Measurements from ENCODE around the gene FPR2.
"Not testable (repeated sequence)": the region's sequence is repeated elsewhere in the genome, so short reads cannot be mapped to it uniquely, and the experiment has no call there.

FPR2 gene

GRCh38 chr19:51772977-51773376, 12.0 kb downstream of the FPR2 start:
- no peak overlapping the region for H3K4me3 ChIP-seq (ENCODE audit: low read depth, low read length)
- TF ChIP-seq CTCF (IDR thresholded peaks at IDR 0.05; ENCODE audit: borderline replicate concordance, insufficient read depth, low read depth, low read length): no peak

- not testable (repeated sequence) for H3K4me3 ChIP-seq (ENCODE audit: low read depth, low read length)
Measured at GRCh38 chr19:51776561-51776960, 15.6 kb downstream of the FPR2 start.

GRCh38 chr19:51777570-51778462, 16.8 kb downstream of the FPR2 start:
- no peak overlapping the region for H3K4me3 ChIP-seq (ENCODE audit: low read depth, low read length)
- peak; percentile 61 for TF ChIP-seq CTCF (IDR thresholded peaks at IDR 0.05; ENCODE audit: borderline replicate concordance, insufficient read depth, low read depth, low read length)

DNA sequence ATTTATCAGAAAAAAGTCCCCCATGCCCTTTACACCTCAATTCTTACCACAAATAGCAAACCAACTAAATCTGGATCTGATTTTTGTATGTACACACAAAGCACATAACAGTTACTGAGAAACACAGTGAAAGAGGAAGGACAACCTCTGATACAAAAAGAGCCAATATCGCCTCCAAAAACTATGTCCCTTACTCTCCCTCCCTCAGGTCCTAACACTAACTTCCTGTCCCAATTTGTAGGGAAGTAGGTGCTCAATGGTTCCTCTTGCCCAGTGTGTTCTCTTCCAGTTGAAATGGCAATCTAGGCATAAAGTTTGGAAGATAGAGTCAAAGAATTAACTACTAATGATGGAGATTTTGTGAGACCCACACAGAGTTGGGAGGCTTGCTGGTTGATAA, 18.2 kb downstream of the FPR2 start:
- no peak overlapping the region for H3K4me3 ChIP-seq (ENCODE audit: low read depth, low read length)
- TF ChIP-seq CTCF (IDR thresholded peaks at IDR 0.05; ENCODE audit: borderline replicate concordance, insufficient read depth, low read depth, low read length): no peak

GRCh38 chr19:51779703-51780102, 18.7 kb downstream of the FPR2 start:
- H3K4me3 ChIP-seq (ENCODE audit: low read depth, low read length): no peak overlapping the region
- no peak for TF ChIP-seq CTCF (IDR thresholded peaks at IDR 0.05; ENCODE audit: borderline replicate concordance, insufficient read depth, low read depth, low read length)

DNA sequence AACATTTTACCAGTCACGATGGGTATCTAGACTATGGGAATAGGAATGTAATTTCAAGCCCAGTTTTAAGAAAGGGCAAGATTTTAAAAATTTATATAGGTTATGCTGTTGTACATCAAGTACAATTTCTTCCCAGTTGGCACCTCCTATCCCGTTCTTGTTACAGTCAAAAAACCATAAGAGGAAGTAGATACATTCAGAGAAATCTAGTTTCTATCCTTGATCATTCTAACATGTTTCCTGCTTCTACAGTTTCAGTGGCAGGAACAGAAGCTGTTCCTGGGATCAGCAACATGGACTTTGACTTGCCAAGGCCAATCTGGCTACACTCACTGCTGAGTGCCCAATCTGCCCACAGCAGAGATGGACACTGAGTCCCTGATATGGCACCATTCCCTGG, 19.3 kb downstream of the FPR2 start:
- H3K4me3 ChIP-seq (ENCODE audit: low read depth, low read length): no peak overlapping the region
- TF ChIP-seq CTCF (IDR thresholded peaks at IDR 0.05; ENCODE audit: borderline replicate concordance, insufficient read depth, low read depth, low read length): no peak

DNA sequence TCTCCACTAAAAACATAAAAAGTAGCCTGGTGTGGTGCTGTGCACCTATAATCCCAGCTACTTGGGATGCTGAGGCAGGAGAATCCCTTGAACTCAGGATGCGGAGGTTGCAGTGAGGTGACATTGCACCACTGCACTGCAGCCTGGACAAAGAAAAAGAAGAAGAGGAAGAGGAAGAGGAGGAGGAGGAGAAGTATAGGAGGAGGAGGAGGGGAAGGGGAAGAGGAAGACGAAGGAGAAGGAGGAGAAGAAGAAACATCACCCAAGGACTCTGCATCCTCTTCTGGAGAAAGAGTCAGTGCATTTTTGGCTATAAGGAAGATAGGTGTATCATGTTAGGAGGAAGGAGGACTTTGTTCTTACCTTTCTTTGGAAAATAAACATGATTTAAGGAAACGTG, 21.0 kb downstream of the FPR2 start:
- H3K4me3 ChIP-seq (ENCODE audit: low read depth, low read length): no peak overlapping the region

More for the DNA sequence above, 21.0 kb downstream of the FPR2 start:
- TF ChIP-seq CTCF (IDR thresholded peaks at IDR 0.05; ENCODE audit: borderline replicate concordance, insufficient read depth, low read depth, low read length): no peak
